ENCODE data around the gene TARS3.

- TF ChIP-seq POLR2AphosphoS5 (IDR thresholded peaks at IDR 0.05), result no peak
- no peak for TF ChIP-seq CTCF (IDR thresholded peaks at IDR 0.05)
Measured at GRCh38 chr15:101617390-101617965, 106.8 kb downstream of the TARS3 start.

Data from sigmoid colon (tissue), 4 donors.